A549 treated with Hydrocortisone at 1 μM for 4 hours (cell line): ENCODE data around the gene MED7. TPM values are rescaled to one million over a fixed set of nuclear protein-coding genes. Genes with fewer than 3 reads are reported as not detected.

ENCODE experiments used
- total RNA-seq: library from RNA; stranded (reverse); fragments of 200-300 nt; extraction: Qiagen RNA extraction; gene quantifications from 5 replicates; pipeline ENCODE4 v1.2.3, GENCODE V29; 2022

Gene MED7
- total RNA-seq, result 14.1 to 21.5 TPM (median 16.8 TPM) in 5 replicates

GRCh38 chr5:157142317-157143126, at the start of gene MED7:
TSS of gene MED7 (minus strand) at chr5:157142865. CDS start at chr5:157139431, 3,434 bp downstream.

GRCh38 chr5:157180374-157181264, 38.0 kb upstream of the MED7 start, which contains the start of gene ITK:
TSS of gene ITK (plus strand) at chr5:157180840. CDS start at chr5:157180978, 138 bp downstream.

GRCh38 chr5:157166214-157167213, 23.8 kb upstream of the MED7 start, which contains the start of gene GARIN3:
TSS of gene GARIN3 (minus strand) at chr5:157166264. CDS start at chr5:157166168, 96 bp downstream.

GRCh38 chr5:157108976-157109375, 33.7 kb downstream of the MED7 start, which contains the start of gene HAVCR2:
TSS of gene HAVCR2 (minus strand) at chr5:157109044. CDS start at chr5:157108983, 61 bp downstream.

Other genes with a start within 250 kb of the MED7 start
- 0.70 to 1.4 TPM (median 1.1 TPM) in 5 replicates for gene TIMD4, start 179.6 kb downstream of the MED7 start, total RNA-seq
- 25.5 to 50.1 TPM (median 31.2 TPM) in 5 replicates for gene HAVCR1, start 83.7 kb downstream of the MED7 start, total RNA-seq
- 0.16 to 0.57 TPM (median 0.28 TPM) in 5 replicates for gene HAVCR2, start 33.8 kb downstream of the MED7 start, total RNA-seq
- not detected in 5 replicates for gene GARIN3, start 23.4 kb upstream of the MED7 start, total RNA-seq
- gene ITK, start 38.0 kb upstream of the MED7 start, total RNA-seq, result 0.06 to 0.18 TPM (median 0.12 TPM) in 4 of 5 replicates, not detected in the other
- 18.4 to 22.2 TPM (median 20.0 TPM) in 5 replicates for gene CYFIP2, start 123.3 kb upstream of the MED7 start, total RNA-seq